ENCODE measurements around the gene ALKBH6. TPM values are rescaled to one million over a fixed set of nuclear protein-coding genes. Genes with fewer than 3 reads are reported as not detected.

The ALKBH6 gene
- total and polyA plus RNA-seq, 10 of the 15 experiments (the other 5 are each of a cell fraction or from before 2014, with no cell fraction given) = 1.2 to 56.5 (median 36.1) TPM

DNA sequence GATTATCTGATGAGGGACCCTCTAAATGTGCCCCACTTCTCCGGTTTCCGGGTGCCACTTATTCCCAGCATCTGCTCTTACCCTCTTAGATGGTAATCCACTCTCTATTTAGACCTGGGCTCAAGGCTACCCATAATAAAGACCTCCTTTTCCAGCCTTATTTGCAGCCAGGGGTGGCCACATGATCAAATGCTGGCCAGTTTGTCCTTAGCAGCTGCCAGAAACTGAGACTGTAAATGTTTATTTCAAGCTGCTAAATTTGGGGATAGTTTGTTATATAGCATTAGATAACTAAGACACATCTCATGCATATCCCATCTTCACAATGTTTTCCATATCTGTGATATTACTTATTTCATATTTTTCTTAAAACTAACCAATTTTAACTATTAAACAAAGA is 29.9 kb upstream of the ALKBH6 start:
- H3K27ac ChIP-seq (ENCODE audit: control insufficient read depth, insufficient read depth) = no peak overlapping the region
- no peaks in the 10 kb centered on the region for H3K9me3 ChIP-seq (replicated peaks; ENCODE audit: control insufficient read depth, insufficient read depth, low read length)
- ChIA-PET CTCF (no interaction called here), SMC1A (ENCODE audit: uncharacterized antibody, unreplicated experiment) (interaction anchor here (0.7 to 1.6 kb wide), 2 partner anchors 30 to 34 kb away, joined by 3 to 5 read pairs; partner anchors contain the start of gene ALKBH6), POLR2A (no interaction called here), RAD21 (ENCODE audit: unreplicated experiment) (no interaction called here)
- H2AFZ ChIP-seq (ENCODE audit: control insufficient read depth, low read depth, low read length) = no peak overlapping the region
- no peak overlapping the region for H3K4me3 ChIP-seq
- 100% methylated on average over 2 of the region's 2 CpGs for WGBS (ENCODE audit: insufficient coverage, insufficient replicate concordance, low lambda C conversion rate, missing lambda C conversion rate)
- intact Hi-C loops (cut with micrococcal nuclease; ENCODE audit: unreplicated experiment) (no loop called here), in situ Hi-C loops (cut with MboI) (no loop called here)
- no peaks in the 10 kb centered on the region for H3K79me2 ChIP-seq (ENCODE audit: control insufficient read depth, insufficient read depth, low read length)
- DNase-seq (ENCODE audit: low read depth, low spot score) = no peak
- FAIRE-seq = no peak
- H3K27me3 ChIP-seq (replicated peaks in 1 of 2; ENCODE audit: control insufficient read depth in 2 of 2, insufficient read depth in 2 of 2, low read length in 1 of 2) = no peaks in the 10 kb centered on the region
- no peak overlapping the region for H3K4me2 ChIP-seq (ENCODE audit: control insufficient read depth, insufficient read depth)
- no peak overlapping the region for H3K9ac ChIP-seq (ENCODE audit: control insufficient read depth, insufficient read depth, low read length)
- ATAC-seq = no peak
- H3K36me3 ChIP-seq (ENCODE audit: control insufficient read depth in 2 of 2, insufficient read depth in 2 of 2, low read length in 1 of 2) = peaks cover 0 to 2% of the 10 kb centered on the region in 2 experiments; a peak in 2 of 4 replicates
- BruUV-seq (replicated peaks) = no TSS peak
- TF ChIP-seq RCOR1 (conservative IDR thresholded peaks at IDR 0.05; ENCODE audit: low read depth, low read length) (no peak), PML (IDR thresholded peaks at IDR 0.05; ENCODE audit: low read length) (no peak), SMAD1 (IDR thresholded peaks at IDR 0.05; ENCODE audit: low read depth, partially characterized antibody) (no peak), DPF2 (IDR thresholded peaks at IDR 0.05) (no peak), FOS (IDR thresholded peaks at IDR 0.05; ENCODE audit: borderline replicate concordance, extremely low read depth, insufficient read length) (no peak), SUPT20H (IDR thresholded peaks at IDR 0.05; ENCODE audit: borderline replicate concordance, control insufficient read depth, low read depth, low read length) (no peak), ESRRA (IDR thresholded peaks at IDR 0.05; ENCODE audit: low read length) (no peak), ZNF384 (IDR thresholded peaks at IDR 0.05; ENCODE audit: borderline replicate concordance, low read depth, low read length) (no peak), ZSCAN29 (IDR thresholded peaks at IDR 0.05) (no peak), ASH2L (IDR thresholded peaks at IDR 0.05; ENCODE audit: borderline replicate concordance, low read depth) (no peak), NFXL1 (IDR thresholded peaks at IDR 0.05; ENCODE audit: borderline replicate concordance) (no peak), HDAC2 (IDR thresholded peaks at IDR 0.05) (no peak), BHLHE40 (IDR thresholded peaks at IDR 0.05; ENCODE audit: borderline replicate concordance in 1 of 2, low read depth in 2 of 2, low read length in 1 of 2) (no peak)
- TF ChIP-seq, protein P1, sequence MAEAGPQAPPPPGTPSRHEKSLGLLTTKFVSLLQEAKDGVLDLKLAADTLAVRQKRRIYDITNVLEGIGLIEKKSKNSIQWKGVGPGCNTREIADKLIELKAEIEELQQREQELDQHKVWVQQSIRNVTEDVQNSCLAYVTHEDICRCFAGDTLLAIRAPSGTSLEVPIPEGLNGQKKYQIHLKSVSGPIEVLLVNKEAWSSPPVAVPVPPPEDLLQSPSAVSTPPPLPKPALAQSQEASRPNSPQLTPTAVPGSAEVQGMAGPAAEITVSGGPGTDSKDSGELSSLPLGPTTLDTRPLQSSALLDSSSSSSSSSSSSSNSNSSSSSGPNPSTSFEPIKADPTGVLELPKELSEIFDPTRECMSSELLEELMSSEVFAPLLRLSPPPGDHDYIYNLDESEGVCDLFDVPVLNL (IDR thresholded peaks at IDR 0.05; ENCODE audit: low read depth, low read length) = no peak
- TF ChIP-seq, protein P2, sequence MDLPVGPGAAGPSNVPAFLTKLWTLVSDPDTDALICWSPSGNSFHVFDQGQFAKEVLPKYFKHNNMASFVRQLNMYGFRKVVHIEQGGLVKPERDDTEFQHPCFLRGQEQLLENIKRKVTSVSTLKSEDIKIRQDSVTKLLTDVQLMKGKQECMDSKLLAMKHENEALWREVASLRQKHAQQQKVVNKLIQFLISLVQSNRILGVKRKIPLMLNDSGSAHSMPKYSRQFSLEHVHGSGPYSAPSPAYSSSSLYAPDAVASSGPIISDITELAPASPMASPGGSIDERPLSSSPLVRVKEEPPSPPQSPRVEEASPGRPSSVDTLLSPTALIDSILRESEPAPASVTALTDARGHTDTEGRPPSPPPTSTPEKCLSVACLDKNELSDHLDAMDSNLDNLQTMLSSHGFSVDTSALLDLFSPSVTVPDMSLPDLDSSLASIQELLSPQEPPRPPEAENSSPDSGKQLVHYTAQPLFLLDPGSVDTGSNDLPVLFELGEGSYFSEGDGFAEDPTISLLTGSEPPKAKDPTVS (IDR thresholded peaks at IDR 0.05; ENCODE audit: low read depth, low read length) = no peak
- TF ChIP-seq, protein P3, sequence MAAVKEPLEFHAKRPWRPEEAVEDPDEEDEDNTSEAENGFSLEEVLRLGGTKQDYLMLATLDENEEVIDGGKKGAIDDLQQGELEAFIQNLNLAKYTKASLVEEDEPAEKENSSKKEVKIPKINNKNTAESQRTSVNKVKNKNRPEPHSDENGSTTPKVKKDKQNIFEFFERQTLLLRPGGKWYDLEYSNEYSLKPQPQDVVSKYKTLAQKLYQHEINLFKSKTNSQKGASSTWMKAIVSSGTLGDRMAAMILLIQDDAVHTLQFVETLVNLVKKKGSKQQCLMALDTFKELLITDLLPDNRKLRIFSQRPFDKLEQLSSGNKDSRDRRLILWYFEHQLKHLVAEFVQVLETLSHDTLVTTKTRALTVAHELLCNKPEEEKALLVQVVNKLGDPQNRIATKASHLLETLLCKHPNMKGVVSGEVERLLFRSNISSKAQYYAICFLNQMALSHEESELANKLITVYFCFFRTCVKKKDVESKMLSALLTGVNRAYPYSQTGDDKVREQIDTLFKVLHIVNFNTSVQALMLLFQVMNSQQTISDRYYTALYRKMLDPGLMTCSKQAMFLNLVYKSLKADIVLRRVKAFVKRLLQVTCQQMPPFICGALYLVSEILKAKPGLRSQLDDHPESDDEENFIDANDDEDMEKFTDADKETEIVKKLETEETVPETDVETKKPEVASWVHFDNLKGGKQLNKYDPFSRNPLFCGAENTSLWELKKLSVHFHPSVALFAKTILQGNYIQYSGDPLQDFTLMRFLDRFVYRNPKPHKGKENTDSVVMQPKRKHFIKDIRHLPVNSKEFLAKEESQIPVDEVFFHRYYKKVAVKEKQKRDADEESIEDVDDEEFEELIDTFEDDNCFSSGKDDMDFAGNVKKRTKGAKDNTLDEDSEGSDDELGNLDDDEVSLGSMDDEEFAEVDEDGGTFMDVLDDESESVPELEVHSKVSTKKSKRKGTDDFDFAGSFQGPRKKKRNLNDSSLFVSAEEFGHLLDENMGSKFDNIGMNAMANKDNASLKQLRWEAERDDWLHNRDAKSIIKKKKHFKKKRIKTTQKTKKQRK (IDR thresholded peaks at IDR 0.05; ENCODE audit: low read depth, low read length) = no peak
- no peaks in the 10 kb centered on the region for H3K4me1 ChIP-seq (ENCODE audit: control insufficient read depth, insufficient read depth, low read length)
- H4K20me1 ChIP-seq (ENCODE audit: control insufficient read depth, insufficient read depth) = no peaks in the 10 kb centered on the region
